ENCODE measurements around the gene ZNF778. TPM values are rescaled to one million over a fixed set of nuclear protein-coding genes. Genes with fewer than 3 reads are reported as not detected.

ZNF778 gene
- total and polyA plus RNA-seq, 2 of the 13 experiments (the other 11 are each of a cell fraction or from before 2014, with no cell fraction given) = 3.8 to 7.2 TPM

DNA sequence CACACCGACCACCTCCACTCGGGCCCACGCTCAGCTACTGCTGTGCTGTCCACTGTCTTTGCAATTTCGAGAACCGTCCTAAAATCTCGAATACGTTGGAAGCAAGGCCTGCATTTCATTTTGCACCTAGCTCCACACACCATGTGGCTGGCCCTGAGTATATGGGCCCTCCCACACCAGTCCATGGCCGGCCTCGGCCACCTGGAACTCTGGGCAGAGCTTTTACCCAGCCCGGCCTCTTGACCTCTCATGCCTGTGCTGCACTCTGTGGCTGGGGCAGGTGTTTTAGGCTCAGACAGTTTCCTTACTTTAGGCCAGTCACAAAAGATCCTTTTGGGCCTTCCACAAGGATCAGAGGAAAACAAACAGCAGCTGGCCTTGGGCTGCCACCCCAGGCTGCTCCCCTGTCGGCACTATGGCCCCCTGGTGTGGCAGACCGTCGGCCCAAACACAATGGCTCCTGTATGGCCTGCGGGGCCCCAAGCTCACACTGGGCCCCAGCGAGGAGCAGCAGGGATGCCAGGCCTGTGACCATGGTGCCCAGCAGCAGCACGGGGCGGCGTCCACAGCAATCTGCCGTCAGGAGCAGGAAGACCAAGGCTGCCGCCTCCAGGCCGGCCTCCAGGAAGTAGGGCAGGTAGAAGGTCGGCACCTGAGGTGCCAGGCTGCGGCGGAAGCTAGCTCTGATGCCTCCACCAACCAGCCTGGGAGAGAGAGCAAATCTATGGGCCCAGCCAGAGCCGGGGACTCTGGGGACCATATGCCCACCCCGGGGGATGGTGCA is 19.7 kb upstream of the ZNF778 start (continued):
- no peak for TF ChIP-seq TMF1 (CRISPR knock-in tag; IDR thresholded peaks at IDR 0.05; ENCODE audit: low read depth)
- no peak for TF ChIP-seq STAT5B (CRISPR knock-in tag; IDR thresholded peaks at IDR 0.05)
- peak; percentile 72; the same call in 1 of the 2 replicates for TF ChIP-seq ZNF878 (CRISPR knock-in tag; IDR thresholded peaks at IDR 0.05)
- peak; percentile 77 for TF ChIP-seq GABPB1 (CRISPR knock-in tag; IDR thresholded peaks at IDR 0.05)
- peak; percentile 97 for TF ChIP-seq NR2F2 (IDR thresholded peaks at IDR 0.05; ENCODE audit: borderline replicate concordance, low read depth)
- TF ChIP-seq TAF1 (CRISPR knock-in tag; IDR thresholded peaks at IDR 0.05) = peak; percentile 65
- TF ChIP-seq SKIL (CRISPR knock-in tag; IDR thresholded peaks at IDR 0.05; ENCODE audit: borderline replicate concordance) = peak; percentile 97
- no peak; the same call in 1 of the 2 replicates for TF ChIP-seq ETV5 (CRISPR knock-in tag; IDR thresholded peaks at IDR 0.05; ENCODE audit: borderline replicate concordance)
- TF ChIP-seq ZFP1 (CRISPR knock-in tag; IDR thresholded peaks at IDR 0.05) = 0 out of 2 replicates have a peak, but pooled peaks have one; percentile 25
- TF ChIP-seq ZNF354B (CRISPR knock-in tag; IDR thresholded peaks at IDR 0.05) = no peak
- 0 out of 2 replicates have a peak, but pooled peaks have one; percentile 14 for TF ChIP-seq MTF1 (CRISPR knock-in tag; IDR thresholded peaks at IDR 0.05)
- TF ChIP-seq ZEB1 (IDR thresholded peaks at IDR 0.05; ENCODE audit: insufficient replicate concordance, low read depth) = peak; percentile 93
- TF ChIP-seq ZNF614 (CRISPR knock-in tag; IDR thresholded peaks at IDR 0.05; ENCODE audit: borderline replicate concordance) = peak; percentile 88
- TF ChIP-seq HOXA3 (CRISPR knock-in tag; IDR thresholded peaks at IDR 0.05) = peak; percentile 82
- no peak for TF ChIP-seq ZNF180 (CRISPR knock-in tag; IDR thresholded peaks at IDR 0.05; ENCODE audit: borderline replicate concordance, low read depth)
- no peak for TF ChIP-seq ZNF770 (CRISPR knock-in tag; IDR thresholded peaks at IDR 0.05)
- TF ChIP-seq BCL6 (CRISPR knock-in tag; IDR thresholded peaks at IDR 0.05) = peak; percentile 89
- TF ChIP-seq, protein P1, sequence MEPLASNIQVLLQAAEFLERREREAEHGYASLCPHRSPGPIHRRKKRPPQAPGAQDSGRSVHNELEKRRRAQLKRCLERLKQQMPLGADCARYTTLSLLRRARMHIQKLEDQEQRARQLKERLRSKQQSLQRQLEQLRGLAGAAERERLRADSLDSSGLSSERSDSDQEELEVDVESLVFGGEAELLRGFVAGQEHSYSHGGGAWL (CRISPR knock-in tag; IDR thresholded peaks at IDR 0.05) = no peak
- TF ChIP-seq, protein P2, sequence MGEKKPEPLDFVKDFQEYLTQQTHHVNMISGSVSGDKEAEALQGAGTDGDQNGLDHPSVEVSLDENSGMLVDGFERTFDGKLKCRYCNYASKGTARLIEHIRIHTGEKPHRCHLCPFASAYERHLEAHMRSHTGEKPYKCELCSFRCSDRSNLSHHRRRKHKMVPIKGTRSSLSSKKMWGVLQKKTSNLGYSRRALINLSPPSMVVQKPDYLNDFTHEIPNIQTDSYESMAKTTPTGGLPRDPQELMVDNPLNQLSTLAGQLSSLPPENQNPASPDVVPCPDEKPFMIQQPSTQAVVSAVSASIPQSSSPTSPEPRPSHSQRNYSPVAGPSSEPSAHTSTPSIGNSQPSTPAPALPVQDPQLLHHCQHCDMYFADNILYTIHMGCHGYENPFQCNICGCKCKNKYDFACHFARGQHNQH (CRISPR knock-in tag; IDR thresholded peaks at IDR 0.05) = peak; percentile 88; the same call in 1 of the 2 replicates
- no peak for TF ChIP-seq TBP (CRISPR knock-in tag; IDR thresholded peaks at IDR 0.05)
- 0 out of 2 replicates have a peak, but pooled peaks have one; percentile 33 for TF ChIP-seq CHD2 (IDR thresholded peaks at IDR 0.05; ENCODE audit: low read depth, low read length)
- TF ChIP-seq ADNP (CRISPR knock-in tag; IDR thresholded peaks at IDR 0.05) = no peak
- TF ChIP-seq, protein P3, sequence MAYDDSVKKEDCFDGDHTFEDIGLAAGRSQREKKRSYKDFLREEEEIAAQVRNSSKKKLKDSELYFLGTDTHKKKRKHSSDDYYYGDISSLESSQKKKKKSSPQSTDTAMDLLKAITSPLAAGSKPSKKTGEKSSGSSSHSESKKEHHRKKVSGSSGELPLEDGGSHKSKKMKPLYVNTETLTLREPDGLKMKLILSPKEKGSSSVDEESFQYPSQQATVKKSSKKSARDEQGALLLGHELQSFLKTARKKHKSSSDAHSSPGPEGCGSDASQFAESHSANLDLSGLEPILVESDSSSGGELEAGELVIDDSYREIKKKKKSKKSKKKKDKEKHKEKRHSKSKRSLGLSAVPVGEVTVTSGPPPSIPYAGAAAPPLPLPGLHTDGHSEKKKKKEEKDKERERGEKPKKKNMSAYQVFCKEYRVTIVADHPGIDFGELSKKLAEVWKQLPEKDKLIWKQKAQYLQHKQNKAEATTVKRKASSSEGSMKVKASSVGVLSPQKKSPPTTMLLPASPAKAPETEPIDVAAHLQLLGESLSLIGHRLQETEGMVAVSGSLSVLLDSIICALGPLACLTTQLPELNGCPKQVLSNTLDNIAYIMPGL (CRISPR knock-in tag; IDR thresholded peaks at IDR 0.05; ENCODE audit: borderline replicate concordance in 1 of 2, low read depth in 1 of 2) = peak; percentile 62 to 69; a peak in 2 of 4 replicates

All from HepG2 (cell line).